NCI-H146 treated with DMSO at 0.1 percent for 48 hours (cell line): Measurements from ENCODE around the gene CLASP1.

Experiments
- DNase-seq: peaks from one replicate; lab custom pipeline; 2025; ENCODE audit not compliant: unreplicated experiment; lab: John Stamatoyannopoulos, UW

The CLASP1 gene

DNA sequence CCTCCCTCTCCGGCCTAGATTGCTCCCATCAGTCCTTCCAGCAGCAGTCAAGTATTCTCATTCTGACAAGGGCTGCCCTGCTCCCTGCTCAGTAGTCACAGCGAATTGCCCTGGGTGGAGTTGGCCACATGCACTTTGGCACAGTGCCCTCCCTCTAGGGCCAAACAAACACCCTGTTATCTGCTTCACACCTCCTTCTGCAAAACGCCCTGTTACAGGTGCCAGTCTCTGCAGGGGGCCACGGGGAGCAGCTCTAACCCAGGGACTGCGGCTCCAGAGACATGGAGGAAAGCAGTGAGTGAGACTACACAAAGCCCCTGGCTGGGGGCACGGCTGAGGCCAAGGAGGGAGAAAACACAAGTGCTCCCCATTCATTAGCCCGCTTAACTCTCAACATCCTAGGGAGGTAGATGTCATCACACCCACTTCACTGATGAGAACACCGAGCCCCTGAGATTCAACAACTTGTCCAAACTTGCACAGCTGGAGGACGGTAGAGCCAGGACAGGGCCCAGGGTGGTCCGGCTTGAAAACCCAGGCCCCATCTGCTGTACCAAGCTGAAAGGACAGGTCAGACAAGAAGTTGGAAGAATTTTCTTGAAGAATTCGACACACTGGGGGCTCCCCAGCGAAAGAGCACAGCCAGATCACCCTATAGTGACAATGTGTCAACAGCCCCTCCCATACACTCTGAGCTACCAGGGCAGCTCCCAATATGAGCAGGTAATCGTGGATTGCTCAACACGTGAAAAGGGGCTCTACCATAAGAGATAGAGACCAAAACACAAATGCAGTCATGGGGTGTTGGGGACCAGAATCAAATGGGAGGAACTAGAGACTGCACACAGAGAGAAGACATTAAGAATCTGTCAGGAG, 355.6 kb downstream of the CLASP1 start:
- DNase-seq: no peak

DNA sequence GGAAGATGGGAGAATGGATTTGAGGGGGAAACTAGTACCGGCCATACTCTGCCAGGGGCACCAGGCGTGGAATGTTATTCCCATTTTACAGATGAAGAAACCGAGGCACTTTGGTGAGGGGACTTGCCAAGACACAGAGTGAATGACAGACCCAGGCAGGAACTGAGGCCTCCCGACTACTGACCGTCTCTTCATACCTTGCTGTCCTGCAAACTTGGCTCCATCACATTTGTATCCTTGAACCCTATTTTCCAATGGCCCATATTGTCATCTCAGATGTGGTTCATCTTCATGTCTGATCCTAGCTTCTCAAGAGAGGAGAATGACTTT, 358.0 kb downstream of the CLASP1 start:
- DNase-seq: no peak

DNA sequence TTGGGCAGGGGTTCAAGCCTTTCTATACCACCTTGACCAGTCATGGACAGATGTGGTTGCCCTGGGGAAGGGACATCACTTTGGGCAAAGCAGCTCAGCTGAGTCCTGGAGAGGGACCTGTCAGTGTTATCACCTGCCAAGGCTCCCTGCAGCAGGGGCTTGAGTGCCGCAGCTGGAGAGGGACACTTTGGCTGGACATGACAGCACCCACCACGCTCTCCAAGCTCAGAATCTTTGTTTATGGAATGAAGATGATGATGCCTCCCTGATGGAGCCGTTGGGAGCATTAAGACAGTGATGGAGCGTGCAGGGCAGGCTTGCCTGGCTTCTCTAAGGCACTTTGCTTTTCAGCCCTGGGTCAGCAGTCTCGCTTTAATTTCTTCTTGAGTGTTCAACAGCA, 360.0 kb downstream of the CLASP1 start:
- DNase-seq: no peak

DNA sequence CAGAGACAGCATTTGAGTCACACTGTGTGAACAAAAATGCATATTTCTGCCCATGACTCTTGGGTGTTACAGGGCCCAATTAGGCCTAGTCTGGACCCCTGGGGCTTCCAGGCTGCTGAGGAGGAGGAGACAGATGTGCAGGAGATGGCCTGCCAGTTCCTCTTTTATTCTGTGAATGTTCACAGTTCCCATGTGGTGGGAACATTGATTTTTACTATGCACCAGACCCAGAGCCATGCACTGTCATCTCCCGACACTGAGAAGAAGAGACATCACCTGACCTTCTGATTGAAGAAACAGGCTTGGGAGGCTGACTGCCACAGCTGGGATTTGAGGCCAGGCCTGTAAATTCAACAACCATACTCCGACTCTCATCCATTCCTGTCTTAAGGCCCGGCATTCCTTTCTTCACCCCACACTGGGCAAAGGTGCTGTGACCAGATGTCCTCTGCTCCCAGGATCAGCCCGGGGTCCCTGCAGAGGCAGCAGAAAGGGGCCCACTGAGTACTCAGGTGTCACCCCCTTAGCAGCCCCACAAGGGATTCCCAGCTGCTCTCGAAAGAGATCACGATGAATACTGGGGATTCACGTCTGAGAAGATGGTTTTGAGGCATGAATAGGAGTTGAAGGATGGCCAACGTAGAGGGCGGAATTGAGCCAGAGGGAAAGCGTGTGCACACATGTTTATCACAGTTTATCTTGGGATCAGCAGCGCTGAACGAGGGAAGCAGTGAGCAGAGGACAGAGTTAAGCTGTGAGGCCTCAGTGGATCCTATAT, 360.6 kb downstream of the CLASP1 start:
- no peak for DNase-seq

GRCh38 chr2:121287956-121288355, 361.3 kb downstream of the CLASP1 start:
- DNase-seq: no peak
